ENCODE results near the gene ZFC3H1.

GRCh38 chr12:71592841-71593240 is 70.8 kb downstream of the ZFC3H1 start:
- no peak for TF ChIP-seq CTCF (IDR thresholded peaks at IDR 0.05)
- TF ChIP-seq POLR2A (IDR thresholded peaks at IDR 0.05) = no peak

All from breast epithelium (tissue), 3 donors.